GM12873 (cell line): ENCODE measurements around the gene TRPV2.
A peak's percentile ranks its signal among the peaks of the same experiment; 100 is the strongest.

Experiments used
- CTCF ChIP-seq: IDR thresholded peaks from 2 replicates; pipeline ENCODE4 v1.5.1; 2012; ENCODE audit warnings: low read depth, mild to moderate bottlenecking, moderate library complexity, low read length, control low read depth; ENCODE audit not compliant: insufficient read depth; ENCODE audit errors: missing control alignments

TRPV2 gene

GRCh38 chr17:16419929-16420271 lies 4.5 kb downstream of the TRPV2 start:
- no peak for TF ChIP-seq CTCF

GRCh38 chr17:16422416-16422815 lies 7.0 kb downstream of the TRPV2 start:
- TF ChIP-seq CTCF: no peak

- no peak for TF ChIP-seq CTCF
Measured at GRCh38 chr17:16423226-16423872, 8.0 kb downstream of the TRPV2 start.

- TF ChIP-seq CTCF: no peak
Measured at GRCh38 chr17:16425202-16425601, 9.8 kb downstream of the TRPV2 start.

- no peak for TF ChIP-seq CTCF
Measured at GRCh38 chr17:16425698-16426659, 10.6 kb downstream of the TRPV2 start.

- TF ChIP-seq CTCF: no peak
Measured at GRCh38 chr17:16427020-16427419, 11.6 kb downstream of the TRPV2 start.

- TF ChIP-seq CTCF: peak; percentile 62
Measured at GRCh38 chr17:16428098-16428882, 12.9 kb downstream of the TRPV2 start.
